PC-9 (cell line): ENCODE data around the gene SCRN2.

Experiments
- EZH2 ChIP-seq: fragments of 200-600 bp; sonication (generic); IDR thresholded peaks from 2 replicates; pipeline ENCODE4 v1.8.0; 2017; ENCODE audit warnings: antibody characterized with exemption, low read depth
- TF ChIP-seq, protein P1 (sequence below): fragments of 200-600 bp; sonication (generic); conservative IDR thresholded peaks from 2 replicates; pipeline ENCODE4 v1.6.1; 2017; ENCODE audit warnings: mixed run types, antibody characterized with exemption, mild to moderate bottlenecking, moderate library complexity

DNA sequence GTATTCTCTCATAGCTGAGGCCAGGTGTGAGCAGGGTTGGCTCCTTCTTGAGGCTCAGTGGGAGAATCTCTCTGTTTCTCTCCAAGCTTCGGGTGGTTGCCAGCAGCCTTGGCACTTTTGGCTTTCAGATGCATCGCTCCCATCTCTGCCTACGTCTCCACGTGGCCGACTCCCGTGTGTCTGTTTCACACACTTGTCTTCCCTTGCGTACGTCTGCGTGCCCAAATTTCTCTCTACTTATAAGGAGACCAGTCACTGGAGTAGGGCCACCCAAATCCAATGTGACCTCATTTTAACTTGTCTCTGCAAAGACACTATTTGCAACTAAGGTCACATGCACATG is 34.2 kb downstream of the SCRN2 start:
- TF ChIP-seq, protein P1, sequence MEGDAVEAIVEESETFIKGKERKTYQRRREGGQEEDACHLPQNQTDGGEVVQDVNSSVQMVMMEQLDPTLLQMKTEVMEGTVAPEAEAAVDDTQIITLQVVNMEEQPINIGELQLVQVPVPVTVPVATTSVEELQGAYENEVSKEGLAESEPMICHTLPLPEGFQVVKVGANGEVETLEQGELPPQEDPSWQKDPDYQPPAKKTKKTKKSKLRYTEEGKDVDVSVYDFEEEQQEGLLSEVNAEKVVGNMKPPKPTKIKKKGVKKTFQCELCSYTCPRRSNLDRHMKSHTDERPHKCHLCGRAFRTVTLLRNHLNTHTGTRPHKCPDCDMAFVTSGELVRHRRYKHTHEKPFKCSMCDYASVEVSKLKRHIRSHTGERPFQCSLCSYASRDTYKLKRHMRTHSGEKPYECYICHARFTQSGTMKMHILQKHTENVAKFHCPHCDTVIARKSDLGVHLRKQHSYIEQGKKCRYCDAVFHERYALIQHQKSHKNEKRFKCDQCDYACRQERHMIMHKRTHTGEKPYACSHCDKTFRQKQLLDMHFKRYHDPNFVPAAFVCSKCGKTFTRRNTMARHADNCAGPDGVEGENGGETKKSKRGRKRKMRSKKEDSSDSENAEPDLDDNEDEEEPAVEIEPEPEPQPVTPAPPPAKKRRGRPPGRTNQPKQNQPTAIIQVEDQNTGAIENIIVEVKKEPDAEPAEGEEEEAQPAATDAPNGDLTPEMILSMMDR, result no peak
- no peak for TF ChIP-seq EZH2
